Activated naive CD4-positive, alpha-beta T cell treated with anti-CD3 and anti-CD28 coated beads, Interleukin-2, amount 10 ng/mL, durations not matched to agents 7 days and 5 days (primary cell): ENCODE data around the gene BCAS3.

ENCODE experiments used
- CTCF ChIA-PET: fragments of 350-600 bp; sonication (Branson Sonifier 250); formaldehyde crosslinking; loops from one replicate; lab custom pipeline; 2021; ENCODE audit warnings: antibody characterized with exemption; lab: Charles Lee
- DNase-seq: peaks from one replicate; pipeline ENCODE4 v3.0.0-alpha.2; 2020
- H3K27ac Mint-ChIP-seq: one replicate; pipeline ENCODE4 v1.8.0; 2021; ENCODE audit warnings: mild to moderate bottlenecking, moderate library complexity, mixed read lengths
- H3K27me3 Mint-ChIP-seq: one replicate; pipeline ENCODE4 v1.8.0; 2021; ENCODE audit warnings: mild to moderate bottlenecking, mixed read lengths
- H3K36me3 Mint-ChIP-seq: one replicate; pipeline ENCODE4 v1.8.0; 2021; ENCODE audit warnings: mixed read lengths
- H3K4me1 Mint-ChIP-seq: one replicate; pipeline ENCODE4 v1.8.0; 2021; ENCODE audit warnings: mixed read lengths
- H3K4me3 Mint-ChIP-seq: one replicate; pipeline ENCODE4 v1.8.0; 2021; ENCODE audit warnings: mild to moderate bottlenecking, moderate library complexity, mixed read lengths
- H3K9me3 Mint-ChIP-seq: one replicate; pipeline ENCODE4 v1.8.0; 2021; ENCODE audit warnings: mixed read lengths

BCAS3 gene

GRCh38 chr17:61208301-61209105, 530.9 kb downstream of the BCAS3 start:
- no peak for DNase-seq
- H3K9me3 Mint-ChIP-seq, result no peaks in the 10 kb centered on the region
- H3K27me3 Mint-ChIP-seq, result no peaks in the 10 kb centered on the region
- CTCF ChIA-PET, result interaction anchor here (0.6 kb wide), 1 partner anchor 284 kb away, joined by 3 read pairs; no protein-coding TSS in a partner anchor
- H3K27ac Mint-ChIP-seq, result no peak overlapping the region
- H3K36me3 Mint-ChIP-seq, result no peaks in the 10 kb centered on the region
- no peak overlapping the region for H3K4me3 Mint-ChIP-seq
- no peaks in the 10 kb centered on the region for H3K4me1 Mint-ChIP-seq

- Mint-ChIP-seq H3K36me3 (no peaks in the 10 kb centered on the region), H3K27ac (no peak overlapping the region), H3K4me1 (no peaks in the 10 kb centered on the region), H3K27me3 (no peaks in the 10 kb centered on the region), H3K4me3 (no peak overlapping the region), H3K9me3 (no peaks in the 10 kb centered on the region)
- DNase-seq, result no peak
- CTCF ChIA-PET, result no interaction called here
Observed at GRCh38 chr17:61209106-61209439, 531.4 kb downstream of the BCAS3 start.

DNA sequence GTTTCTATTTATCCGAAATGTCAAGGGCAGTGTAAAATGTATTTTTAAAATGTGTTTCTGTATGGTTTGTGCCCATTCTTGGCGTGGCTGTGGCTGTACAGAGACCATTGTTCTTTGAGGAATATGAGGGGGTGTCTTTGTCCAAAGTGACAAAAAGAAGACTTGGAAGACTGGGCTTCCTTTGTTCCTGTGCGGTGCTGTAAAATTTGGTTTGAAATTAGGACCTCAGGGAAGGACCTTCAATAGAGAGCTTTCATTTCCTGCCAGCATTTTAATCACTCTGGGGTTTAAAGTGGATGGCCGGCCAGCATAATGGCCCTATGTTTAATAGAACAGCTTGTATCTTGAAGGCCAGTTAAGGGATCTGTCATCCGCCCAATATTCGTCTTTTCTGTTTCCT, 531.9 kb downstream of the BCAS3 start:
- CTCF ChIA-PET, result no interaction called here
- H3K9me3 Mint-ChIP-seq, result no peaks in the 10 kb centered on the region
- DNase-seq, result no peak
- no peak overlapping the region for H3K4me3 Mint-ChIP-seq
- no peaks in the 10 kb centered on the region for H3K27me3 Mint-ChIP-seq
- no peaks in the 10 kb centered on the region for H3K36me3 Mint-ChIP-seq
- H3K4me1 Mint-ChIP-seq, result no peaks in the 10 kb centered on the region
- H3K27ac Mint-ChIP-seq, result no peak overlapping the region

DNA sequence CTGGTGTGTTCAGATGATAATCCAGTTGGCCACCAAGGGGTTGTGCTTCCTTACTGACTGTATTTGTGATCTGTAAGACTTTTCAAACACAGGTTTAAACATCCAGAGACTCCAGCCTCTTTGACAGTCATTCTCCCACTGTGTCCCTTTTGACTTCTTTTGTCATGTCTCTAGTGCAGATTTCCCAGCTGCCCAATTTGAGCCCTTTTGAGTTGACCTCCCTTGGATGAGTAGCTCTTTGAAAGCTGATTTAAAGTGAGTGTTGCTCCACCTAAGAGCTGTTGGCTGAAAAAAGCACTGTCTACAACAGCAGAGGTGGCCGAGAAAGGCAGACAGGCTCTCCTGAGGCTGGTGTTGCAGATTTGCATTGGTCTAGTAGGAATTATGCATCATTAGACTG, 533.6 kb downstream of the BCAS3 start:
- Mint-ChIP-seq H3K36me3 (no peaks in the 10 kb centered on the region), H3K9me3 (no peaks in the 10 kb centered on the region), H3K27ac (no peak overlapping the region), H3K4me3 (no peak overlapping the region), H3K27me3 (no peaks in the 10 kb centered on the region), H3K4me1 (no peaks in the 10 kb centered on the region)
- CTCF ChIA-PET, result interaction anchor here (0.7 to 1.1 kb wide), 2 partner anchors 16 to 148 kb away, joined by 3 to 4 read pairs; no protein-coding TSS in a partner anchor
- DNase-seq, result no peak

DNA sequence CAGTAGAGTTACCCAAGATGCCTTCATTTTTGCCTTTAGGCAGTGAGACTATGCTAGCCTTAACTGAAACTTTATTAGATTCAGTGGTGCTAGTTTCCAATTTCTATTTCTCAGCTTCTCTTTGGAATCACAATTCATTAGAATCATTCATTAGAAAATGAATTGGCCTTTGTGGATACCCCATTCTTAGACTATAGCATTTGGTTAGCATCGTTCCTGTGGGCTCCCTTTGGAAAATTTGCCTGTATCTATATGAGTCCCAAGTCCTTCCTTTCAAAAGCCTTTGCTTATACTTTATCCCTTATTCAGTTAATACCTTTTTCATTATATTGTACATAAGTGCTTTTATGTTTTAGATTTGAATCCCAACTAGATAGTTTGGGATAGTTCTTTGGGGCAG, 535.0 kb downstream of the BCAS3 start:
- H3K27ac Mint-ChIP-seq, result no peak overlapping the region
- no peak for DNase-seq
- H3K27me3 Mint-ChIP-seq, result no peaks in the 10 kb centered on the region
- H3K4me3 Mint-ChIP-seq, result no peak overlapping the region
- no peaks in the 10 kb centered on the region for H3K9me3 Mint-ChIP-seq
- CTCF ChIA-PET, result no interaction called here
- peaks cover 2% of the 10 kb centered on the region for H3K4me1 Mint-ChIP-seq
- no peaks in the 10 kb centered on the region for H3K36me3 Mint-ChIP-seq

DNA sequence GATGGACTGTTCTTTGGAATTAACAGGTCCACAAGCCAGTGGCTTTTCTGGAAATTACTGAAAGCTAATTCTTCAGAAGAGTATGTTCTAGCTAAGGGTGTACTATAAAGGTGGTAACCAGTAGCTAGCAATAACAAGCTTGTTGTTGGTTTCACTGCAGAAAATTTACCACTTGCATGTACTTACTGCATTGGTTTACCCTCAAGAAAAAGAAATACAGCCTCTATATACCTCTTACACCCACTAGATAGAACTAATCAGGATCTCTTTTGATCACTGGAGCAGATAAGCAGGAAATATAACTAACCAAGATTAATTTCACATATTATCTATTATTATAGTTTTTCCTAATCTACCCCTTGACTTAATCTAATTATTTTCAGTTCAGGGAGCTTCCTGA, 537.1 kb downstream of the BCAS3 start:
- peaks cover 2% of the 10 kb centered on the region for H3K36me3 Mint-ChIP-seq
- no peak overlapping the region for H3K27ac Mint-ChIP-seq
- CTCF ChIA-PET, result interaction anchor here (1.0 to 1.7 kb wide), 2 partner anchors 15 to 39 kb away, joined by 3 to 4 read pairs; no protein-coding TSS in a partner anchor
- peaks cover 23% of the 10 kb centered on the region for H3K4me1 Mint-ChIP-seq
- DNase-seq, result no peak
- no peaks in the 10 kb centered on the region for H3K9me3 Mint-ChIP-seq
- H3K4me3 Mint-ChIP-seq, result no peak overlapping the region
- H3K27me3 Mint-ChIP-seq, result no peaks in the 10 kb centered on the region

- H3K4me3 Mint-ChIP-seq, result no peak overlapping the region
- no peak overlapping the region for H3K27ac Mint-ChIP-seq
- no peaks in the 10 kb centered on the region for H3K9me3 Mint-ChIP-seq
- peaks cover 35% of the 10 kb centered on the region for H3K4me1 Mint-ChIP-seq
- peaks cover 2% of the 10 kb centered on the region for H3K36me3 Mint-ChIP-seq
- CTCF ChIA-PET, result no interaction called here
- H3K27me3 Mint-ChIP-seq, result no peaks in the 10 kb centered on the region
- DNase-seq, result no peak
Observed at GRCh38 chr17:61216066-61216465, 538.4 kb downstream of the BCAS3 start.

DNA sequence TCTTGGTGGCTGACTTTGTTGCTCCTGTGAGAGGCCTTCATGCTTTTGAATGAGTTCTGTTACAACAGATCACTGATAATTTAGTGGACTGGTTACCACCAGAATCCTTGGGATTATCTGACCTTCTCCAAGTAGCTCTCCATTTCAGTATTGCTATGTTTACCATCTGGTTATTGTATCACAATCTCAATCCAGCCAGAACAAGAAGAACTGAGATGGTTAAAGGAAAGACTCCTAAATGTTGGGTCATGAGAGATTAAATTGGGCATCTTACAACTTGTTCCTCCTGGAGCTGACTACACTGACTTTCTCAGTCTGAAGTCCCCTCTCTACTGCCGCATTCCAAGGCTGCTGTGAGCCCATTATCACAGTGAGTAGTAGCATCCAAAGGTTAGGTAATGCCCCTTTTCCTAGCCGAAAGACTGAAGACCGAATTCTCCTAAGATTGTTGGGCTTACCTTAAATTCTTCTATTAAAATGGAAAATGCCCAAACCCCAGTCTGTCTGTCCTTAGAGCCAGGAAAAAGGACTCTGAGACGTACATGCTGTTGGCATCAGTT, 540.3 kb downstream of the BCAS3 start:
- Mint-ChIP-seq H3K27ac (no peak overlapping the region), H3K36me3 (peaks cover 2% of the 10 kb centered on the region), H3K27me3 (no peaks in the 10 kb centered on the region), H3K4me3 (no peak overlapping the region), H3K4me1 (peaks cover 53% of the 10 kb centered on the region), H3K9me3 (no peaks in the 10 kb centered on the region)
- DNase-seq, result no peak
- CTCF ChIA-PET, result no interaction called here

DNA sequence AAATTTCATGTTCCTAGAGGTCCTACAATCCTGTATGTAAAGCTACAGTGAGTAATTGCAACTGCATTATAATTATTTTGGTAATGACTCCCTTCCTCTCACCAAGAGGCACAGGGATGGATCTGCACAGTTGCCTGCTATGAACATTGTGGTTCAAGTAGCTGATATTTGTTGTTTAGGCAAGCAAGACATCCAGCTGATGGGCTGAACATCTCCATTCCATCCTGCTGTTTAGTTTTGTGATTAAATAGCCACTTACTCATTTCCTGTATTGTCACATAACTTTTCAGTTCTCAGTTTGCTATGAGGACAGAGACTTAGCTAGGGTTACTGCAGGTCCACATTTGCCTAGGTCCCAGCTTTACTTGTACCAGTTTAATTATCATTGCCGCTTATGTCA, 540.8 kb downstream of the BCAS3 start:
- peaks cover 57% of the 10 kb centered on the region for H3K4me1 Mint-ChIP-seq
- H3K36me3 Mint-ChIP-seq, result peaks cover 2% of the 10 kb centered on the region
- no peak for DNase-seq
- H3K27me3 Mint-ChIP-seq, result no peaks in the 10 kb centered on the region
- no peak overlapping the region for H3K4me3 Mint-ChIP-seq
- CTCF ChIA-PET, result interaction anchor here (1.0 kb wide), 1 partner anchor 21 kb away, joined by 3 read pairs; no protein-coding TSS in a partner anchor
- no peaks in the 10 kb centered on the region for H3K9me3 Mint-ChIP-seq
- H3K27ac Mint-ChIP-seq, result peak overlapping the region; percentile 49

GRCh38 chr17:61219460-61219859, 541.8 kb downstream of the BCAS3 start:
- Mint-ChIP-seq H3K27ac (no peak overlapping the region), H3K9me3 (no peaks in the 10 kb centered on the region), H3K27me3 (no peaks in the 10 kb centered on the region), H3K4me3 (no peak overlapping the region), H3K36me3 (peaks cover 4% of the 10 kb centered on the region), H3K4me1 (peaks cover 67% of the 10 kb centered on the region)
- CTCF ChIA-PET, result interaction anchor here (1.0 to 1.5 kb wide), 2 partner anchors 20 to 140 kb away, joined by 3 read pairs; no protein-coding TSS in a partner anchor
- DNase-seq, result no peak

- DNase-seq, result no peak
- no peaks in the 10 kb centered on the region for H3K27me3 Mint-ChIP-seq
- peak overlapping the region; percentile 49 for H3K4me3 Mint-ChIP-seq
- CTCF ChIA-PET, result interaction anchor here (1.0 kb wide), 1 partner anchor 15 kb away, joined by 4 read pairs; no protein-coding TSS in a partner anchor
- H3K36me3 Mint-ChIP-seq, result peaks cover 8% of the 10 kb centered on the region
- H3K27ac Mint-ChIP-seq, result peak overlapping the region; percentile 91
- no peaks in the 10 kb centered on the region for H3K9me3 Mint-ChIP-seq
- H3K4me1 Mint-ChIP-seq, result peaks cover 72% of the 10 kb centered on the region
Observed at GRCh38 chr17:61221181-61221580, 543.5 kb downstream of the BCAS3 start.

- peak; percentile 46 for DNase-seq
- Mint-ChIP-seq H3K4me3 (peak overlapping the region; percentile 49), H3K9me3 (no peaks in the 10 kb centered on the region), H3K27ac (peak overlapping the region; percentile 91), H3K27me3 (no peaks in the 10 kb centered on the region), H3K4me1 (peaks cover 72% of the 10 kb centered on the region), H3K36me3 (peaks cover 8% of the 10 kb centered on the region)
- CTCF ChIA-PET, result interaction anchor here (1.0 kb wide), 1 partner anchor 14 kb away, joined by 4 read pairs; no protein-coding TSS in a partner anchor
Observed at GRCh38 chr17:61221597-61222471, 544.2 kb downstream of the BCAS3 start.

- no peak for DNase-seq
- Mint-ChIP-seq H3K4me3 (peak overlapping the region; percentile 64), H3K36me3 (peaks cover 8% of the 10 kb centered on the region), H3K4me1 (peaks cover 60% of the 10 kb centered on the region), H3K27ac (peak overlapping the region; percentile 91), H3K27me3 (no peaks in the 10 kb centered on the region), H3K9me3 (no peaks in the 10 kb centered on the region)
- CTCF ChIA-PET, result interaction anchor here (0.7 kb wide), 1 partner anchor 135 kb away, joined by 3 read pairs; no protein-coding TSS in a partner anchor
Observed at GRCh38 chr17:61223725-61224124, 546.1 kb downstream of the BCAS3 start.
